IPS DF 6.9 (cell line): ENCODE measurements around the gene UIMC1.

ENCODE experiments used
- DNase-seq: peaks from one replicate; pipeline ENCODE4 v3.0.0-alpha.2; 2013; ENCODE audit warnings: low read depth, low spot score
- H3K27ac ChIP-seq: one replicate; pipeline ENCODE4 v1.5.1; 2013; ENCODE audit warnings: low read length, control low read depth
- H3K27me3 ChIP-seq: 2 replicates; pipeline ENCODE4 v1.6.1; 2013; ENCODE audit warnings: mild to moderate bottlenecking, low read length; ENCODE audit not compliant: control insufficient read depth, insufficient read depth
- H3K36me3 ChIP-seq: 2 replicates; pipeline ENCODE4 v1.6.1; 2013; ENCODE audit warnings: low read length; ENCODE audit not compliant: control insufficient read depth, insufficient read depth
- H3K4me1 ChIP-seq: 2 replicates; pipeline ENCODE4 v1.6.1; 2013; ENCODE audit warnings: low read length; ENCODE audit not compliant: control insufficient read depth, insufficient read depth
- H3K4me3 ChIP-seq: 2 replicates; pipeline ENCODE4 v1.5.1; 2013; ENCODE audit warnings: mild to moderate bottlenecking, low read length
- H3K9me3 ChIP-seq: 2 replicates; pipeline ENCODE4 v1.6.1; 2013; ENCODE audit warnings: low read length, inconsistent platforms; ENCODE audit not compliant: control insufficient read depth, insufficient read depth
- WGBS: extraction: QIAGEN DNeasy Blood & Tissue Kit; methylation state at CpG from one replicate; pipeline ENCODE4 v1.1.7; 2013; ENCODE audit warnings: mixed read lengths, missing lambda C conversion rate; ENCODE audit not compliant: insufficient read length, insufficient coverage; 5-methylcytosine and 5-hydroxymethylcytosine counted together

The UIMC1 gene

GRCh38 chr5:176959051-176959450 is 47.5 kb downstream of the UIMC1 start:
- no peak overlapping the region for H3K27ac ChIP-seq
- H3K4me3 ChIP-seq = no peak overlapping the region
- no peaks in the 10 kb centered on the region for H3K27me3 ChIP-seq
- H3K36me3 ChIP-seq = no peaks in the 10 kb centered on the region; the same call in 1 of the 2 replicates
- no CpG with 5 or more reads among the region's 3 CpGs for WGBS
- no peaks in the 10 kb centered on the region for H3K9me3 ChIP-seq
- H3K4me1 ChIP-seq = no peaks in the 10 kb centered on the region
- no peak for DNase-seq

GRCh38 chr5:176956756-176957155 is 49.8 kb downstream of the UIMC1 start:
- Histone ChIP-seq H3K9me3 (no peaks in the 10 kb centered on the region), H3K36me3 (no peaks in the 10 kb centered on the region; the same call in 1 of the 2 replicates), H3K27me3 (no peaks in the 10 kb centered on the region), H3K4me1 (no peaks in the 10 kb centered on the region), H3K27ac (no peak overlapping the region), H3K4me3 (no peak overlapping the region)
- DNase-seq = no peak
- WGBS = no CpG with 5 or more reads among the region's 1 CpG

DNA sequence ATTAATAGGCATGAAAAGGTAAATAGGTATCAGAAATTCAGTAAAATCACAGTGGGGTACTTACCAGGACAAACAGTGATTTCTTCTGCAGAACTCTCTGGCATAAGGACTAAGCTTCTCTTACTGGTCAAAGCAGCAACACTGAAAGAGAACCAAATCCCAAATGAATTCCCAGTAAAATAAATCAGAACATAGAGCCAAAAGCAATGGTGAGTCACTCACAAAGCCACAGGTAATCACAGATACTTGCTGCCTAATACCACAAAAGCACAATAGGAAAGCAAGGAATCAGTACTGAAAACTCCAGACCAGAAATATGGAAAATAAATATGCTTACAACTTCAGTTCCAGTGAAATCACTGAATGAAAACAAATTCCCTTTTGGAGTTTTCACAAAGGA is 50.7 kb downstream of the UIMC1 start:
- no peaks in the 10 kb centered on the region; the same call in 1 of the 2 replicates for H3K36me3 ChIP-seq
- H3K27me3 ChIP-seq = no peaks in the 10 kb centered on the region
- no peaks in the 10 kb centered on the region for H3K4me1 ChIP-seq
- H3K9me3 ChIP-seq = no peaks in the 10 kb centered on the region
- no peak overlapping the region for H3K4me3 ChIP-seq
- DNase-seq = no peak
- no peak overlapping the region for H3K27ac ChIP-seq

- no CpG with 5 or more reads among the region's 2 CpGs for WGBS
- no peak overlapping the region for H3K4me3 ChIP-seq
- no peak overlapping the region for H3K27ac ChIP-seq
- H3K27me3 ChIP-seq = no peaks in the 10 kb centered on the region
- H3K9me3 ChIP-seq = no peaks in the 10 kb centered on the region
- no peaks in the 10 kb centered on the region; the same call in 1 of the 2 replicates for H3K36me3 ChIP-seq
- no peaks in the 10 kb centered on the region for H3K4me1 ChIP-seq
- no peak for DNase-seq
These were observed 52.5 kb downstream of the UIMC1 start for GRCh38 chr5:176954050-176954449.

DNA sequence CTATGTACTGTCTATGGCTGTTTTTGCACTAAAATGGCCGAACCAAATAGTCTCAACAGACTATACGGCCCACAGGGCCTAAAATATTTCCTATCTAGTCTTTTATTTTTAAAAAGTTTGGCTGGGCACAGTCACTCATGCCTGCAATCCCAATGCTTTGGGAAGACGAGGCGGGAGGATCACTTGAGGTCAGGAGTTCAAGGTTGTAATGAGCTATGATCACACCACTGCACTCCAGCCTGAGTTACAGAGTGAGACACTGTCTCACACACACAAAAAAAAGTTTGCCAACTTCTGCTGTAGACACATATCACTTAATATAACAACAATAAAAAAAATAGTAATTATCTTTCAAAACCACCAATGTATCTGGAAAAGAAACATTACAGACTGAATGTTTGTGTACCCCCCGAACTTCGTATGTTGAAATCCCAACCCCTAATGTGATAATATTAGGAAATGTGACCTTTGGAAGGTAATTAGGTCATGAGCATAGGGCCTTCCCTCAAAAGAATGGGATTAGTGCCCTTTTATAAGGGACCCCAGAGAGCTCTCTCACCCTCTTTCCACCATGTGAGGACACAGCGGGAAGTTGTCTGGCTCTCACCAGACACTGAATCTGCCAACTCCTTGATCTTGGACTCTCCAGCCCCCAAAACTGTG is 53.9 kb downstream of the UIMC1 start:
- no peaks in the 10 kb centered on the region for H3K4me1 ChIP-seq
- no peak for DNase-seq
- no CpG with 5 or more reads among the region's 7 CpGs for WGBS
- no peak overlapping the region for H3K4me3 ChIP-seq
- no peaks in the 10 kb centered on the region; the same call in 1 of the 2 replicates for H3K36me3 ChIP-seq
- no peak overlapping the region for H3K27ac ChIP-seq
- no peaks in the 10 kb centered on the region for H3K27me3 ChIP-seq
- no peaks in the 10 kb centered on the region for H3K9me3 ChIP-seq

DNA sequence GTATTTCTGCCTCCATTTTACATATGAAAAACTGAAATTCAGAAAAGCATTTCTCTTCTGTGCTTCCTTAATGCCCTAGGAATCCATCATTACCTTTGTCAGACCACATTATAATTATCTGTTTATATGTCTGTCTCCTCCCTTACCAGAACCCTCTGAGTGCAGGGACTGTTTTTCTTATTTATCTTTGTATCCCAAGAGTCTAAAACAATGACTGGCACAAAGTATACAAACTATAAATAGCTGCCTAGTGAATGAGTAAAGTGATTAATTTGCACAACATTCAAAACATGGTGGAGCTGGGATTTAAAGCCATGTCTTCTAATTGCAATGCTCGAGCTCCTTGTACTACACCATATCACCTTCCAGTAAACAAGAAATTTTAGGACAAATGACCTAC is 58.1 kb downstream of the UIMC1 start:
- WGBS = no CpG with 5 or more reads among the region's 1 CpG
- H3K9me3 ChIP-seq = no peaks in the 10 kb centered on the region
- H3K4me1 ChIP-seq = peaks cover 2% of the 10 kb centered on the region; the same call in 1 of the 2 replicates
- H3K27ac ChIP-seq = no peak overlapping the region
- no peak overlapping the region for H3K4me3 ChIP-seq
- no peaks in the 10 kb centered on the region for H3K27me3 ChIP-seq
- no peak for DNase-seq
- H3K36me3 ChIP-seq = no peaks in the 10 kb centered on the region

DNA sequence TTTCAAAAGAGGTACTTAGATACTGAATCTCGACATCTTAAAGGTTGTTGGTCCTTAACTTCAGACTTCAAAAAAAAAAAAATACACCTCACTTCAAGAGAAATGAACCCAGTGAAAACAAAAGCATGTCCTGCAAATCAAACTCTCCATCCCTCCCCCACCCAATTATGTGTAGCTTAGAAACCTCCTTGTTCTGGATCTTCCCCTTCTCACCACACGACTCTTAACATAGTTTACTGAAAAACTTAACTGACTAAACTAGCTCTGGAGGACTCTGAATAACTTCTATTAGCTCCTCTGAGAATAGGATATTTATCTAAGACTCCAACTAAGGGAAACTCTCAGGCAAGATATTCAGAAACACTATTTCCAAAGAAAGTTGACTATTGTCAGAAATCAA is 58.7 kb downstream of the UIMC1 start:
- no peaks in the 10 kb centered on the region for H3K36me3 ChIP-seq
- H3K27me3 ChIP-seq = no peaks in the 10 kb centered on the region
- no peak overlapping the region for H3K27ac ChIP-seq
- WGBS = no CpG with 5 or more reads among the region's 2 CpGs
- H3K4me3 ChIP-seq = no peak overlapping the region
- DNase-seq = no peak
- no peaks in the 10 kb centered on the region for H3K9me3 ChIP-seq
- peaks cover 4% of the 10 kb centered on the region; the same call in 1 of the 2 replicates for H3K4me1 ChIP-seq

DNA sequence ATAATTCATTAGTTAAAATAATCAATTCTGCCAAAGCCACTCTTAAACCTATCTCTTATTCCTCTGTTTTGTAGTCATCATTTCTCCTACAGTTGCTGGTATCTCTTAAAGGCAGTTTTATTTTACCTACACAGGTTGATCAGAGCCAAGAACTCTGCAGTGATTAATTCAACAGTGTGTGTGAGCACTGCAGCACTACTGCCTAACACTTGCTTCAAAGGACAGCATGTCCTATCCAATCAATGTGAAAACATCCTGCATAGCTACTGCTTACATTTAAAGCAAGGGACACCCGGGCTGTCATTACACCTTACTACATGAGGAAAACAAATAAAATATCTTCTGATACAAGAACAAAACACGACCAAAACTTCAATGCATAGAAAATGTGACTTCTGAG is 62.3 kb downstream of the UIMC1 start:
- Histone ChIP-seq H3K9me3 (no peaks in the 10 kb centered on the region), H3K36me3 (no peaks in the 10 kb centered on the region), H3K27ac (peak overlapping the region; percentile 51), H3K27me3 (no peaks in the 10 kb centered on the region), H3K4me1 (peaks cover 4% of the 10 kb centered on the region; the same call in 1 of the 2 replicates), H3K4me3 (no peak overlapping the region)
- no peak for DNase-seq
- no CpG with 5 or more reads among the region's 2 CpGs for WGBS

DNA sequence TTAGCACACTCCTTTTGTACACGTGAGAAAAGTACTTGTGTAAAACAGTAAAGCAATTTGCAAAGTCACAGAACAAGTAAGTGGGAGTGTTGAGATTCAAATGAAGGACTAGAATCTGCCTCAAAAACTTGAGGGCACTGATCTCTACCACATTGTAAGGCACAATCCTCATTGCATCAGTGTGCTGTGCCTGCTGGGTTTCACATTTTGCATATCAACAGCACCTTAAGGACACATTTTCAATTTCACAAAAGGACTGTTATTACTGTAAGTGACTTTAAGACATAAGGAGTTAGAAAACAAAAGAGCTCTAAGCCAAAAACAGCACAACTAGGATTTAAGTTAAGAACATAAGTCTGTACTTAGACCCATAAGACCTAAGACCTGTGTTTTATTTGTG is 62.8 kb downstream of the UIMC1 start:
- Histone ChIP-seq H3K4me1 (peaks cover 4% of the 10 kb centered on the region; the same call in 1 of the 2 replicates), H3K9me3 (no peaks in the 10 kb centered on the region), H3K27me3 (no peaks in the 10 kb centered on the region), H3K36me3 (no peaks in the 10 kb centered on the region), H3K27ac (no peak overlapping the region), H3K4me3 (no peak overlapping the region)
- WGBS = no CpG with 5 or more reads among the region's 1 CpG
- peak; percentile 45 for DNase-seq

GRCh38 chr5:176941951-176942350 is 64.6 kb downstream of the UIMC1 start:
- WGBS = no CpG with 5 or more reads among the region's 9 CpGs
- no peaks in the 10 kb centered on the region for H3K27me3 ChIP-seq
- no peaks in the 10 kb centered on the region for H3K9me3 ChIP-seq
- H3K4me3 ChIP-seq = no peak overlapping the region
- no peaks in the 10 kb centered on the region for H3K36me3 ChIP-seq
- H3K4me1 ChIP-seq = peaks cover 4% of the 10 kb centered on the region; the same call in 1 of the 2 replicates
- no peak for DNase-seq
- H3K27ac ChIP-seq = no peak overlapping the region

- no CpG with 5 or more reads among the region's 1 CpG for WGBS
- H3K4me3 ChIP-seq = no peak overlapping the region
- peaks cover 1% of the 10 kb centered on the region; the same call in 1 of the 2 replicates for H3K4me1 ChIP-seq
- H3K27me3 ChIP-seq = no peaks in the 10 kb centered on the region
- no peak overlapping the region for H3K27ac ChIP-seq
- H3K36me3 ChIP-seq = no peaks in the 10 kb centered on the region; the same call in 1 of the 2 replicates
- DNase-seq = no peak
- no peaks in the 10 kb centered on the region for H3K9me3 ChIP-seq
These were observed 68.1 kb downstream of the UIMC1 start for GRCh38 chr5:176938472-176938871.
